Measurements from ENCODE around the gene DEPDC1B. TPM values are rescaled to one million over a fixed set of nuclear protein-coding genes. Genes with fewer than 3 reads are reported as not detected.

DEPDC1B gene
- total and polyA plus RNA-seq, 2 of the 4 experiments (the other 2 are of a cell fraction) = 4.4 to 9.3 TPM

GRCh38 chr5:60740322-60740721, 40.4 kb upstream of the DEPDC1B start:
- H3K14ac ChIP-seq (replicated peaks; ENCODE audit: low read depth, low read length) = no peak overlapping the region
- H3K4ac ChIP-seq (ENCODE audit: low read depth, low read length) = no peak overlapping the region
- H3K27me3 ChIP-seq (ENCODE audit: control insufficient read depth, insufficient read depth, low read length) = no peaks in the 10 kb centered on the region
- ATAC-seq (ENCODE audit: low read depth) (no peak), DNase-seq (no peak)
- H3K4me2 ChIP-seq (ENCODE audit: low read depth, low read length) = no peak overlapping the region
- H4K8ac ChIP-seq (ENCODE audit: low read depth in 2 of 2, low read length in 2 of 2) = no peak overlapping the region
- no peak overlapping the region for H2AK9ac ChIP-seq (replicated peaks; ENCODE audit: low read depth, low read length, poor library complexity)
- intact Hi-C loops (cut with micrococcal nuclease) (no loop called here), in situ Hi-C loops (cut with MboI; ENCODE audit: low sequenced_read_pairs) (no loop called here), dilution Hi-C loops (cut with HindIII; ENCODE audit: low sequenced_read_pairs, unreplicated experiment) (no loop called here)
- no peak for TF ChIP-seq ELK1 (IDR thresholded peaks at IDR 0.05; ENCODE audit: borderline replicate concordance, low read depth, low read length)
- TF ChIP-seq RAD21 (IDR thresholded peaks at IDR 0.05; ENCODE audit: low read length) = no peak
- TF ChIP-seq POLR2A (IDR thresholded peaks at IDR 0.05; ENCODE audit: low read depth, low read length) = no peak
- TF ChIP-seq MAZ (IDR thresholded peaks at IDR 0.05; ENCODE audit: borderline replicate concordance, low read depth, low read length) = no peak
- TF ChIP-seq MAFK (IDR thresholded peaks at IDR 0.05; ENCODE audit: low read depth, low read length) = no peak
- TF ChIP-seq CHD1 (IDR thresholded peaks at IDR 0.05; ENCODE audit: low read depth, low read length) = no peak
- TF ChIP-seq SMC3 (IDR thresholded peaks at IDR 0.05; ENCODE audit: low read depth, low read length) = no peak
- TF ChIP-seq CTCF (conservative IDR thresholded peaks at IDR 0.05; ENCODE audit: low read depth, low read length) = no peak
- no peak for TF ChIP-seq MXI1 (IDR thresholded peaks at IDR 0.05; ENCODE audit: borderline replicate concordance, low read depth, low read length)
- TF ChIP-seq CEBPB (IDR thresholded peaks at IDR 0.05; ENCODE audit: low read depth, low read length) = no peak
- no peak for TF ChIP-seq FOS (IDR thresholded peaks at IDR 0.05; ENCODE audit: low read depth, low read length)
- TF ChIP-seq RFX5 (IDR thresholded peaks at IDR 0.05; ENCODE audit: low read depth, low read length) = no peak
- no peak for TF ChIP-seq RCOR1 (IDR thresholded peaks at IDR 0.05; ENCODE audit: insufficient replicate concordance, low read length)
- TF ChIP-seq USF2 (IDR thresholded peaks at IDR 0.05; ENCODE audit: low read depth, low read length) = no peak
- no peak for TF ChIP-seq NFE2L2 (IDR thresholded peaks at IDR 0.05; ENCODE audit: low read depth, low read length)
- no peak for TF ChIP-seq BHLHE40 (IDR thresholded peaks at IDR 0.05; ENCODE audit: low read depth, low read length)
- no peaks in the 10 kb centered on the region for H3K36me3 ChIP-seq (ENCODE audit: control insufficient read depth, insufficient read depth, low read length)
- H4K20me1 ChIP-seq (ENCODE audit: insufficient read depth, low read length) = no peaks in the 10 kb centered on the region
- no peaks in the 10 kb centered on the region for H3K79me1 ChIP-seq (ENCODE audit: low read depth in 1 of 2, low read length in 2 of 2)
- H4K91ac ChIP-seq (ENCODE audit: insufficient read depth, low read depth, low read length) = no peak overlapping the region
- no peak overlapping the region for H2AK5ac ChIP-seq (ENCODE audit: low read depth, low read length)
- no peak overlapping the region for H3K18ac ChIP-seq (ENCODE audit: low read depth, low read length)
- no peaks in the 10 kb centered on the region for H3K9me3 ChIP-seq (ENCODE audit: control insufficient read depth, insufficient read depth, low read length)
- H4K5ac ChIP-seq (ENCODE audit: low read depth, low read length) = no peak overlapping the region
- WGBS, 2 experiments (ENCODE audit: extremely low coverage in 2 of 2, insufficient read length in 1 of 2) = no CpG with 5 or more reads among the region's 2 CpGs
- no peak overlapping the region for H2BK15ac ChIP-seq (ENCODE audit: low read depth, low read length)
- H3K9me1 ChIP-seq (ENCODE audit: insufficient read depth, low read length) = no peaks in the 10 kb centered on the region
- H3K23ac ChIP-seq (ENCODE audit: low read depth, low read length) = no peak overlapping the region
- no peak overlapping the region for H2BK5ac ChIP-seq (ENCODE audit: low read depth, low read length, poor library complexity, severe bottlenecking)
- H2BK20ac ChIP-seq (ENCODE audit: low read depth, low read length) = no peak overlapping the region
- H3K4me1 ChIP-seq (ENCODE audit: control insufficient read depth, insufficient read depth, low read length) = no peaks in the 10 kb centered on the region
- no TSS peak for BruUV-seq (replicated peaks)
- ChIA-PET POLR2A (ENCODE audit: unreplicated experiment) (no interaction called here), CTCF (no interaction called here)
- no peak overlapping the region for H3K4me3 ChIP-seq (ENCODE audit: insufficient read depth, low read depth, low read length)
- no peak overlapping the region for H2BK120ac ChIP-seq (ENCODE audit: low read depth, low read length)
- H3K56ac ChIP-seq (ENCODE audit: extremely low read depth, insufficient read depth, low read length) = no peak overlapping the region
- no peak overlapping the region for H3K9ac ChIP-seq (ENCODE audit: low read depth, low read length)
- H3K27ac ChIP-seq (ENCODE audit: insufficient read depth, low read length) = no peak overlapping the region
- H2AFZ ChIP-seq (replicated peaks; ENCODE audit: low read length, poor library complexity) = no peak overlapping the region

Measured in IMR-90 (cell line).